ENCODE data around the gene DNAJC11.

Gene DNAJC11

GRCh38 chr1:6627031-6627430, 74.6 kb downstream of the DNAJC11 start:
- Histone ChIP-seq H3K9me3 (ENCODE audit: control insufficient read depth, low read length) (no peaks in the 10 kb centered on the region), H3K27me3 (ENCODE audit: control insufficient read depth, insufficient read depth, low read length, poor library complexity, severe bottlenecking) (no peaks in the 10 kb centered on the region), H3K4me3 (ENCODE audit: insufficient read depth, low read depth, low read length) (no peak overlapping the region), H3K27ac (ENCODE audit: insufficient read depth, low read depth, low read length, poor library complexity, severe bottlenecking) (no peak overlapping the region), H3K4me1 (ENCODE audit: control insufficient read depth, insufficient read depth, low read length) (peaks cover 3% of the 10 kb centered on the region), H3K36me3 (ENCODE audit: control insufficient read depth, insufficient read depth, low read length) (peaks cover 27% of the 10 kb centered on the region)
- WGBS, 2 experiments = 94 to 96% methylated on average over 9 of the region's 9 CpGs

- H3K4me1 ChIP-seq (ENCODE audit: control insufficient read depth, insufficient read depth, low read length) = peaks cover 3% of the 10 kb centered on the region
- H3K9me3 ChIP-seq (ENCODE audit: control insufficient read depth, low read length) = no peaks in the 10 kb centered on the region
- H3K36me3 ChIP-seq (ENCODE audit: control insufficient read depth, insufficient read depth, low read length) = peaks cover 40% of the 10 kb centered on the region
- WGBS, 2 experiments = 24 to 25% methylated on average over 32 of the region's 32 CpGs
- H3K4me3 ChIP-seq (ENCODE audit: insufficient read depth, low read depth, low read length) = peak overlapping the region; percentile 84
- H3K27me3 ChIP-seq (ENCODE audit: control insufficient read depth, insufficient read depth, low read length, poor library complexity, severe bottlenecking) = no peaks in the 10 kb centered on the region
- H3K27ac ChIP-seq (ENCODE audit: insufficient read depth, low read depth, low read length, poor library complexity, severe bottlenecking) = no peak overlapping the region
Observed at GRCh38 chr1:6625584-6626149, 75.9 kb downstream of the DNAJC11 start.

- Histone ChIP-seq H3K27ac (ENCODE audit: insufficient read depth, low read depth, low read length, poor library complexity, severe bottlenecking) (peak within 1 kb of the TSS; percentile 86), H3K36me3 (ENCODE audit: control insufficient read depth, insufficient read depth, low read length) (peaks cover 45% of the 10 kb centered on the region), H3K27me3 (ENCODE audit: control insufficient read depth, insufficient read depth, low read length, poor library complexity, severe bottlenecking) (no peaks in the 10 kb centered on the region), H3K4me3 (ENCODE audit: insufficient read depth, low read depth, low read length) (peak within 1 kb of the TSS; percentile 84), H3K9me3 (ENCODE audit: control insufficient read depth, low read length) (no peaks in the 10 kb centered on the region), H3K4me1 (ENCODE audit: control insufficient read depth, insufficient read depth, low read length) (peaks cover 3% of the 10 kb centered on the region)
- whole genome bisulfite sequencing, 2 experiments = 2% methylated on average over 73 of the region's 73 CpGs
Observed at GRCh38 chr1:6624710-6625583, 76.7 kb downstream of the DNAJC11 start, which contains the start of gene THAP3. Gene THAP3, plus strand, starts transcription at chr1:6624868. Its CDS starts 351 bp downstream, at chr1:6625219.

- Histone ChIP-seq H3K36me3 (ENCODE audit: control insufficient read depth, insufficient read depth, low read length) (peaks cover 46% of the 10 kb centered on the region), H3K4me3 (ENCODE audit: insufficient read depth, low read depth, low read length) (no peak overlapping the region), H3K27me3 (ENCODE audit: control insufficient read depth, insufficient read depth, low read length, poor library complexity, severe bottlenecking) (no peaks in the 10 kb centered on the region), H3K4me1 (ENCODE audit: control insufficient read depth, insufficient read depth, low read length) (peaks cover 3% of the 10 kb centered on the region), H3K9me3 (ENCODE audit: control insufficient read depth, low read length) (no peaks in the 10 kb centered on the region), H3K27ac (ENCODE audit: insufficient read depth, low read depth, low read length, poor library complexity, severe bottlenecking) (peak overlapping the region; percentile 23)
- 93 to 94% methylated on average over 14 of the region's 14 CpGs for WGBS, 2 experiments
Observed at GRCh38 chr1:6623269-6623965, 78.2 kb downstream of the DNAJC11 start.

- Histone ChIP-seq H3K4me3 (ENCODE audit: insufficient read depth, low read depth, low read length) (no peak overlapping the region), H3K27ac (ENCODE audit: insufficient read depth, low read depth, low read length, poor library complexity, severe bottlenecking) (no peak overlapping the region), H3K27me3 (ENCODE audit: control insufficient read depth, insufficient read depth, low read length, poor library complexity, severe bottlenecking) (no peaks in the 10 kb centered on the region), H3K36me3 (ENCODE audit: control insufficient read depth, insufficient read depth, low read length) (peaks cover 44% of the 10 kb centered on the region), H3K9me3 (ENCODE audit: control insufficient read depth, low read length) (no peaks in the 10 kb centered on the region), H3K4me1 (ENCODE audit: control insufficient read depth, insufficient read depth, low read length) (peaks cover 3% of the 10 kb centered on the region)
- WGBS, 2 experiments = 94% methylated on average over 10 of the region's 10 CpGs
Observed at GRCh38 chr1:6622396-6623152, 79.0 kb downstream of the DNAJC11 start.

GRCh38 chr1:6621429-6622391, 79.9 kb downstream of the DNAJC11 start:
- H3K27me3 ChIP-seq (ENCODE audit: control insufficient read depth, insufficient read depth, low read length, poor library complexity, severe bottlenecking) = no peaks in the 10 kb centered on the region
- 95% methylated on average over 41 of the region's 41 CpGs for WGBS, 2 experiments
- no peaks in the 10 kb centered on the region for H3K9me3 ChIP-seq (ENCODE audit: control insufficient read depth, low read length)
- H3K4me1 ChIP-seq (ENCODE audit: control insufficient read depth, insufficient read depth, low read length) = peaks cover 3% of the 10 kb centered on the region
- H3K36me3 ChIP-seq (ENCODE audit: control insufficient read depth, insufficient read depth, low read length) = peaks cover 46% of the 10 kb centered on the region
- H3K27ac ChIP-seq (ENCODE audit: insufficient read depth, low read depth, low read length, poor library complexity, severe bottlenecking) = no peak overlapping the region
- no peak overlapping the region for H3K4me3 ChIP-seq (ENCODE audit: insufficient read depth, low read depth, low read length)

DNA sequence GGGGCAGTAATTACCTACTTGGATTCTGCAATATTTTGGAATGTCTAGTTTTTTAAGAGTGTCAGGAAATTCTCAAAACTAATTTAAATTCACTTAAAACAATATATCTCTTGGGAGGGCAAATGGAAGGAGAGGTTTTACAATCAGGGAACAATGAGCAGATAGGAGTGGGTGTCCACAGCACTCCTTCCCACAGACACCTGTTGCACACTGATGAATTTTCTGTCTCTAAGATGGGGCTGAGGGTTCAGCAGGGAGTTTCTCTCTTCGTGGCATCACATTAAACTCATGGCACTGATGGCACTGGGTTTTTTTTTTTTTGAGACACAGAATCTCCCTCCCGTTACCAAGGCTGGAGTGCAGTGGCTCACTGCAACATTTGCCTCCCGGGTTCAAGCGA, 82.6 kb downstream of the DNAJC11 start:
- H3K27ac ChIP-seq (ENCODE audit: insufficient read depth, low read depth, low read length, poor library complexity, severe bottlenecking) = no peak overlapping the region
- peaks cover 3% of the 10 kb centered on the region for H3K4me1 ChIP-seq (ENCODE audit: control insufficient read depth, insufficient read depth, low read length)
- peaks cover 46% of the 10 kb centered on the region for H3K36me3 ChIP-seq (ENCODE audit: control insufficient read depth, insufficient read depth, low read length)
- WGBS, 2 experiments = 95 to 99% methylated on average over 4 of the region's 4 CpGs
- H3K4me3 ChIP-seq (ENCODE audit: insufficient read depth, low read depth, low read length) = no peak overlapping the region
- no peaks in the 10 kb centered on the region for H3K9me3 ChIP-seq (ENCODE audit: control insufficient read depth, low read length)
- no peaks in the 10 kb centered on the region for H3K27me3 ChIP-seq (ENCODE audit: control insufficient read depth, insufficient read depth, low read length, poor library complexity, severe bottlenecking)

- Histone ChIP-seq H3K4me3 (ENCODE audit: insufficient read depth, low read depth, low read length) (peak overlapping the region; percentile 93), H3K27ac (ENCODE audit: insufficient read depth, low read depth, low read length, poor library complexity, severe bottlenecking) (no peak overlapping the region), H3K4me1 (ENCODE audit: control insufficient read depth, insufficient read depth, low read length) (peaks cover 3% of the 10 kb centered on the region), H3K9me3 (ENCODE audit: control insufficient read depth, low read length) (no peaks in the 10 kb centered on the region), H3K36me3 (ENCODE audit: control insufficient read depth, insufficient read depth, low read length) (peaks cover 22% of the 10 kb centered on the region), H3K27me3 (ENCODE audit: control insufficient read depth, insufficient read depth, low read length, poor library complexity, severe bottlenecking) (peaks cover 7% of the 10 kb centered on the region)
- WGBS, 2 experiments = 1% methylated on average over 82 of the region's 82 CpGs
Observed at GRCh38 chr1:6614929-6615785, 86.5 kb downstream of the DNAJC11 start.
